Mesenteric fat pad (tissue), 1 donor: ENCODE data around the gene SPATA2. TPM values are rescaled to one million over a fixed set of nuclear protein-coding genes. Genes with fewer than 3 reads are reported as not detected.

Experiments
- DNase-seq: peaks from one replicate; pipeline ENCODE4 v3.0.0-alpha.2; 2020; ENCODE audit warnings: low spot score
- total RNA-seq: library from RNA; stranded (reverse); fragmentation: NEBNext Ultra II Directional; extraction: Animal tissue kit (Norgen Biotek cat#: 25700); gene quantifications from one replicate; pipeline ENCODE4 v1.2.1, GENCODE V29; 2021
- donor health status: DM: yes; HTN: yes; CAD: no.

SPATA2 gene
- total RNA-seq, 1 donor from 2014 or later, result 4.9 TPM

GRCh38 chr20:49859011-49859410 lies 56.3 kb downstream of the SPATA2 start:
- no peak for DNase-seq

GRCh38 chr20:49858076-49858585 lies 57.2 kb downstream of the SPATA2 start:
- no peak for DNase-seq

GRCh38 chr20:49856904-49857303 lies 58.4 kb downstream of the SPATA2 start:
- no peak for DNase-seq

GRCh38 chr20:49854190-49854875 lies 61.0 kb downstream of the SPATA2 start:
- no peak for DNase-seq

- no peak for DNase-seq
These were observed 61.7 kb downstream of the SPATA2 start for GRCh38 chr20:49853640-49854039.

Other genes with a start within 250 kb of the SPATA2 start
- 54.2 TPM for gene B4GALT5, start 201.7 kb downstream of the SPATA2 start, total RNA-seq
- gene SLC9A8, start 102.7 kb downstream of the SPATA2 start, total RNA-seq, result 12.7 TPM
- 59.9 TPM for gene RNF114, start 20.9 kb upstream of the SPATA2 start, total RNA-seq
- gene SNAI1, start 67.5 kb upstream of the SPATA2 start, total RNA-seq, result 19.1 TPM
- 89.0 TPM for gene UBE2V1, start 197.6 kb upstream of the SPATA2 start, total RNA-seq
- gene PEDS1, start 238.2 kb upstream of the SPATA2 start, total RNA-seq, result 44.1 TPM